Upper lobe of right lung (tissue), 1 donor: ENCODE results near the gene ARVCF. TPM values are rescaled to one million over a fixed set of nuclear protein-coding genes. Genes with fewer than 3 reads are reported as not detected.

ENCODE experiments used
- ATAC-seq: fragments of 200-7000 bp; cut with Tn5 transposase; one replicate; pipeline ENCODE4 v1.9.1; 2020; ENCODE audit warnings: mild to moderate bottlenecking, moderate library complexity
- DNase-seq: peaks from one replicate; pipeline ENCODE4 v3.0.0-alpha.2; 2020
- H3K27ac ChIP-seq: fragments of 200-600 bp; one replicate; pipeline ENCODE4 v1.8.0; 2022
- H3K27me3 ChIP-seq: fragments of 200-600 bp; one replicate; pipeline ENCODE4 v1.8.0; 2022; ENCODE audit warnings: mild to moderate bottlenecking
- H3K36me3 ChIP-seq: fragments of 200-600 bp; one replicate; pipeline ENCODE4 v1.8.0; 2022
- H3K4me1 ChIP-seq: fragments of 200-600 bp; one replicate; pipeline ENCODE4 v1.8.0; 2022
- H3K4me3 ChIP-seq: fragments of 200-600 bp; one replicate; pipeline ENCODE4 v1.8.0; 2022; ENCODE audit warnings: mild to moderate bottlenecking
- H3K9me3 ChIP-seq: fragments of 200-600 bp; one replicate; pipeline ENCODE4 v1.8.0; 2022
- intact Hi-C: fragments of 100-400 bp; cut with DNase I; formaldehyde crosslinking; loops from one replicate; pipeline ENCODE4 v1.11.0; 2022
- total RNA-seq: library from RNA; stranded (reverse); fragmentation: NEBNext Ultra II Directional; extraction: Animal tissue kit (Norgen Biotek cat#: 25700); gene quantifications from one replicate; pipeline ENCODE4 v1.2.1, GENCODE V29; 2021
- TF ChIP-seq, protein P1 (sequence below): fragments of 200-600 bp; IDR thresholded peaks from one replicate; pipeline ENCODE4 v1.8.0; 2022; ENCODE audit warnings: antibody characterized with exemption
- donor health status: DM: no; HTN: yes; CAD: no; lungs with severe emphysema.

The ARVCF gene
- total RNA-seq, 1 donor from 2014 or later: 25.4 TPM

DNA sequence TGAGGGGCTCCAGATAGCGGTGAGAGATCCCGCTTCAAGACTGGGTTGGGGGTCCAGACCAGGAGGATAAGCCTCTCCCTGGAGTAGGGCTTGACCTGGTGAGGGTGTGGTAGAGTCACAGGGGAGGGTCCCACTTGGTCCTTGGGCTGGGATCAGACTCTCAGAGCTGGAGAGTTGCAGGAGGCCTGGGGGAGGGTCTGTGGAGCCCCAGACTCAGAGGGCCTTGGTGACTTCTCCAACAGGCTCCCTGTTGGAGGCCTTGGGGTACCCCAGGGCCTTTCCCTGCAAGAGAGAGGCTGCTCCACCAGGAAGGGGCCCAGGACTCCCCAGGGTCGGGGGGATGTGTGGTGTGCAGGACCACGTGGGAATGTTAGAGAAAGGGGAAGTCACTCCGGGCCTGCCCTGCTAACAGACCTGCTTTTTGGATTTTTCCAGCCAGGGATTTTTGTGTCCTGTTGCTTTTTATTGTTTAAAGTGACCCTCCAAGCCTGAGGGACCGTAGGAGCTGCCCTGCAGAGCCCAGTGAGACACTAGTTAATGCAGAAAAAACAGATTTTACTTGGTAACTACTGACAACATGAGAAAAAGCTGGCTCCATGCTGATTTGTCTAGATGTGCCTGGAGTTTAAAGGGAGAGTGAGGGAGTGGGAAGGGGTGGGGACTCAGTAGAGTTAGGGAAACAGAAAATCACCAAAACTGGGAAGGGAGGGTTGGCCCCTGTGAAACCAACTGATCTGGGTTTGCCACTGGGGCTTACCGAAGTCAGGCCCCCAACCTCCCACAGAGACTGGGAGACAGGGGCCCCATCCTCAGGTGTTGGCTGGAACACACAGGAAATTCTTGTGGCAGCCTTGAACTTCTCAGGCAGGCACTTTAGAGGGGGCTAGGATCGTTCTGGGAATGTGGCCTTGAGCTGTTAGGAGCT lies 74.2 kb downstream of the ARVCF start:
- TF ChIP-seq, protein P1, sequence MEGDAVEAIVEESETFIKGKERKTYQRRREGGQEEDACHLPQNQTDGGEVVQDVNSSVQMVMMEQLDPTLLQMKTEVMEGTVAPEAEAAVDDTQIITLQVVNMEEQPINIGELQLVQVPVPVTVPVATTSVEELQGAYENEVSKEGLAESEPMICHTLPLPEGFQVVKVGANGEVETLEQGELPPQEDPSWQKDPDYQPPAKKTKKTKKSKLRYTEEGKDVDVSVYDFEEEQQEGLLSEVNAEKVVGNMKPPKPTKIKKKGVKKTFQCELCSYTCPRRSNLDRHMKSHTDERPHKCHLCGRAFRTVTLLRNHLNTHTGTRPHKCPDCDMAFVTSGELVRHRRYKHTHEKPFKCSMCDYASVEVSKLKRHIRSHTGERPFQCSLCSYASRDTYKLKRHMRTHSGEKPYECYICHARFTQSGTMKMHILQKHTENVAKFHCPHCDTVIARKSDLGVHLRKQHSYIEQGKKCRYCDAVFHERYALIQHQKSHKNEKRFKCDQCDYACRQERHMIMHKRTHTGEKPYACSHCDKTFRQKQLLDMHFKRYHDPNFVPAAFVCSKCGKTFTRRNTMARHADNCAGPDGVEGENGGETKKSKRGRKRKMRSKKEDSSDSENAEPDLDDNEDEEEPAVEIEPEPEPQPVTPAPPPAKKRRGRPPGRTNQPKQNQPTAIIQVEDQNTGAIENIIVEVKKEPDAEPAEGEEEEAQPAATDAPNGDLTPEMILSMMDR: no peak
- Histone ChIP-seq H3K9me3 (no peaks in the 10 kb centered on the region), H3K27ac (peak overlapping the region; percentile 96), H3K27me3 (no peaks in the 10 kb centered on the region), H3K4me1 (peaks cover 48% of the 10 kb centered on the region), H3K4me3 (peak overlapping the region; percentile 88), H3K36me3 (no peaks in the 10 kb centered on the region)
- intact Hi-C loops: no loop called here
- ATAC-seq: peak; percentile 59
- DNase-seq: peak; percentile 69

DNA sequence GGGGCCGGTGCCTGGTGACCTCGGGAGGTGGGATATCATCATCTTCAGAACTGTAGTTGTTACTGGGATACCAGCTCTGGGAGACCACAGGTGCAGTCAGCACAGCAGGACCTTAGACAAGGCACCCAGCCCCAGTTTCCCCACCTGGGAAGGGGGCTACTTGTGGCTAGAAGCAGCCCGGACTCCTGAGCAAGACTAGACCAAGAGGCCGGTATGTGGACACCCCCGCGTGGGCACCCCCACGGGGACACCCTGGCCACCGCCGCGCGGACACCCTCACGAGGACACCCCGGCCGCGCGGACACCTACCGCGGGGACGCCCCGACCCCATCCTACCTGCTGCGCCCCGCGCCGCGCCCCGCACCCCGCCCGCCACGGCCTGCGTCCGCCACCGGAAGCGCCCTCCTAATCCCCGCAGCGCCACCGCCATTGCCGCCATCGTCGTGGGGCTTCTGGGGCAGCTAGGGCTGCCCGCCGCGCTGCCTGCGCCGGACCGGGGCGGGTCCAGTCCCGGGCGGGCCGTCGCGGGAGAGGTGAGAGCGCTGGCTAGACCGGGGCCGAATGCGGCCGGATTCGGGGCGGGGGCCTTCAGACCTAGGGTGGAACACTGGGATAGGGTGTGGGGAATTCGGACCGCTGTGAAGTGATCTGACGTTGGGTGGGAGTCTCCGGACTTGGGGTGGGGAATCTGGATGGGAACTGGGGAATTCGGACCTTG lies 75.1 kb downstream of the ARVCF start, which contains the start of the genes COMT and TXNRD2:
COMT (plus strand) TSS at position 408 of the 718 bp plus-strand sequence. CDS start 20,755 bp downstream, outside the sequence.
TXNRD2 (minus strand) TSS at position 454 of the 718 bp plus-strand sequence; CDS start at position 439, 15 bp downstream.
- TF ChIP-seq, protein P1: no peak
- H3K4me1 ChIP-seq: peaks cover 47% of the 10 kb centered on the region
- intact Hi-C loops: no loop called here

DNA sequence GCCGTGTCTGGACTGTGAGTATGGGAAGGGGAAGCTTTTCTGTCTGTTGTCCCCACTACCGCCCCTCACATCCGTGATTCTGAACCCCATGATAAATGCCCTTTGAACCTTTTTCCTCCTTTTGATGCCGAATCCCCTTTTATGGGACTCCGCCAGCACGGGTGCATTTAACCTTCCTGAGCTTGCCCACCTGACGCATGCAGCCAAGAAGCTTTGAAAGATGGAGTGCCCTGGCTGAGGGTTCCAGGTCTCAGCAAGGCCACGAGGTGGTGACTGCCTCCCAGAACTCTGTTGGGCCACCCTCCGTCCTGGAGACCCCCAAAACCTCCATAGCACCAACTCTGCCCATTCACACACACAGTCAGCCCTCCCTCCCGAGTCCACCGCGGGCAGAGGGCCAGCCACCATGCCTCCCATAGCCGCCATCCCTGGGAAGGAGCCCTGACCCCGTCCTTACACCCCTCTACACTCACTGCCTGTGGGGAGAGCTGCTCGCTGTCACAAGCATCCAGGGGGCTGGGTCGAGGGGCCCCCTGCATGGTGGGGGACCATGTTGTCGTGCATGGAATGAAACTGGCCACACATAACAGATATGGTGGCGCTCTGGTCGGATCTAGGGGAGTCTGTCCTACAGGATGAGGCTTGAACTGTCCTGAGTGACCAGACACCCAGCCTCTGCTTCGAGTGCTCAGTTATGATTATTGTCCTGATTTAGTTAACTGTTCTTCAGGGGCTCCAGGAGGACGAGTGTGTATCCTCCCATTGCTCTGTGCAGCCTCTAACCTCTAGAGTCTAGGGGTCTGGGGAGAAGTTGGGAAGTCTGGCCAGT lies 75.9 kb downstream of the ARVCF start:
- Histone ChIP-seq H3K27ac (peak overlapping the region; percentile 96), H3K4me1 (peaks cover 43% of the 10 kb centered on the region), H3K36me3 (no peaks in the 10 kb centered on the region), H3K27me3 (no peaks in the 10 kb centered on the region), H3K4me3 (peak overlapping the region; percentile 88), H3K9me3 (no peaks in the 10 kb centered on the region)
- peak; percentile 64 for DNase-seq
- ATAC-seq: peak; percentile 1
- intact Hi-C loops: no loop called here
- TF ChIP-seq, protein P1: no peak

More for the DNA sequence above, 75.1 kb downstream of the ARVCF start, which contains the start of the genes COMT and TXNRD2:
- Histone ChIP-seq H3K27me3 (no peaks in the 10 kb centered on the region), H3K4me3 (peak within 1 kb of the TSS; percentile 88), H3K36me3 (no peaks in the 10 kb centered on the region), H3K9me3 (no peaks in the 10 kb centered on the region), H3K27ac (peak within 1 kb of the TSS; percentile 96)
- DNase-seq (peak; percentile 90), ATAC-seq (peak; percentile 91)

DNA sequence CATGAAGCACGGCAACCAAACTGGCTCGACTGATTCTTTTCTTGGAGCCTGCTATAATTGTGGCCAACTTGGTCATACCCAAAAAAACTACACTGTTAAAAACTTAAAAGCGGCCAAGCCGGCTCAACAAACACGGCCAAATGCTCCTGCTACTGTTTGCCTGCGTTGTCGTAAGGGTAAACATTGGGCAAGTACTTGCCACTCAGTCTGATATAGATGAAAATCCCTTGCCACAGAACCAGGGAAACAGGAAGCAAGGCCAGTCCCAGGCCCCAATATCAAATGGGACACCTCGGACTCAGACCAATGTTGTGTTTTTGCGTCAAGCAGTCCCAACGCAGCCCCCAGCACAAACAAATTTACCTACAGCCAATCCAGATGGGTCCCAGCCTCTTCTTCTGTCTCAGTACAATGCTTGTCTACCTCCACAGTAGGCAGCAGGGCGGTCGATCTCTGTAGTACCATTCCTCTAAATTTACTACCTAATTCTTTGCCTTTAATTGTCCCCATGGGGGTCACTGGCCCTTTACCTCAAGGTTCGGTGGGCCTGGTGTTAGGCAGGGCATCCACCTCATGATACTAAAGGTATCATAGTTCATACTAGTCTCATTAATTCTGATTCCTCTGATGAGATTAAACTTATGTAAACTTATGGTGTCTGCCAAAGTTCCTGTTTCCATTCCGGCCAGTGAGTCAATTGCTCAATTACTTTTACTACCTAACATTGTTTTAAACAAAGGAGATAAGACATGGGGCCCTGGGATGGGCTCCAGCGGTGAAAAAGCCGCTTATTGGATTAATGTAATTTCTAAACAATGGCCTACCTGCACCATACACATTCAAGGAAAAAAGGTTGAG lies 78.8 kb downstream of the ARVCF start:
- DNase-seq (peak; percentile 64), ATAC-seq (peak; percentile 14)
- intact Hi-C loops: no loop called here
- Histone ChIP-seq H3K9me3 (no peaks in the 10 kb centered on the region), H3K4me1 (peaks cover 37% of the 10 kb centered on the region), H3K27me3 (no peaks in the 10 kb centered on the region), H3K27ac (peak overlapping the region; percentile 72), H3K36me3 (no peaks in the 10 kb centered on the region), H3K4me3 (no peak overlapping the region)
- TF ChIP-seq, protein P1: no peak
